A549 (cell line): Measurements from ENCODE around the gene SLC28A3. TPM values are rescaled to one million over a fixed set of nuclear protein-coding genes. Genes with fewer than 3 reads are reported as not detected.

Experiments used
- ATAC-seq, 2 experiments: fragments of 200-7000 bp in 1 of 2; fragments of >200 bp in 1 of 2; cut with Nextera tagmentation in 1 of 2; cut with Tn5 transposase in 1 of 2; 3 replicates each; pipeline versions ENCODE4 v1.8.0 to v1.9.1; 2018 to 2020; ENCODE audit warnings: mild to moderate bottlenecking in 1 of 2, moderate library complexity in 1 of 2
- CTCF ChIA-PET: fragments of 300-600 bp; sonication (Branson Sonifier 250); formaldehyde crosslinking; extraction: SDS; loops from one replicate; lab custom pipeline; 2021; ENCODE audit warnings: antibody characterized with exemption, inconsistent platforms; lab: Yijun Ruan, JAX
- POLR2A ChIA-PET: fragments of 350-600 bp; formaldehyde crosslinking; extraction: SDS; loops from one replicate; lab custom pipeline; 2021; ENCODE audit warnings: antibody characterized with exemption, inconsistent platforms; lab: Yijun Ruan, JAX
- DNase-seq, 2 experiments: peaks; one replicate each; pipeline versions ENCODE4 v3.0.0 to v3.0.0-alpha.2; 2011 to 2016; ENCODE audit warnings: low read depth in 1 of 2, low spot score in 1 of 2
- FAIRE-seq: peaks from 2 replicates; lab custom pipeline; 2011; peaks lifted over from hg19 to GRCh38; lab: Jason Lieb, UNC
- H3K27ac ChIP-seq, 2 experiments: fragments of >200 bp; sonication (Bioruptor Twin); formaldehyde crosslinking; 3 replicates each; pipeline ENCODE4 v1.5.1; 2016 to 2017
- H3K4me1 ChIP-seq: fragments of >200 bp; sonication (Bioruptor Twin); formaldehyde crosslinking; 3 replicates; pipeline ENCODE4 v1.6.1; 2016
- H3K4me2 ChIP-seq: fragments of >200 bp; sonication (Bioruptor Twin); formaldehyde crosslinking; 3 replicates; pipeline ENCODE4 v1.6.1; 2016
- H3K4me3 ChIP-seq: fragments of >200 bp; sonication (Bioruptor Twin); formaldehyde crosslinking; 3 replicates; pipeline ENCODE4 v1.5.1; 2016
- H3K9me3 ChIP-seq: fragments of >200 bp; sonication (Bioruptor Twin); formaldehyde crosslinking; 3 replicates; pipeline ENCODE4 v1.6.1; 2016
- CBX2 ChIP-seq: fragments of 200-600 bp; sonication (generic); IDR thresholded peaks from 2 replicates; pipeline ENCODE4 v1.6.1; 2016; ENCODE audit warnings: low read depth, mild to moderate bottlenecking, borderline replicate concordance
- CHD2 ChIP-seq: fragments of 150-350 bp; IDR thresholded peaks from 2 replicates; pipeline ENCODE4 v1.6.1; 2014; ENCODE audit warnings: low read length; ENCODE audit not compliant: partially characterized antibody
- CTCF ChIP-seq: fragments of >200 bp; sonication (Bioruptor Twin); formaldehyde crosslinking; IDR thresholded peaks from 3 replicates; pipeline ENCODE4 v1.5.1; 2016
- E2F6 ChIP-seq: IDR thresholded peaks from 2 replicates; pipeline ENCODE4 v1.6.1; 2012; ENCODE audit warnings: low read depth, borderline replicate concordance
- EHF ChIP-seq: fragments of 250-450 bp; sonication (Bioruptor Pico); IDR thresholded peaks from 2 replicates; pipeline ENCODE4 v1.5.0; 2020; ENCODE audit warnings: mild to moderate bottlenecking
- HOXB13 ChIP-seq: fragments of 250-450 bp; sonication (Bioruptor Pico); IDR thresholded peaks from 2 replicates; pipeline ENCODE4 v1.5.0; 2020; ENCODE audit warnings: low read depth, mild to moderate bottlenecking, moderate library complexity
- JUN ChIP-seq, 2 experiments: fragments of >200 bp; sonication (Bioruptor Twin); formaldehyde crosslinking; IDR thresholded peaks; 2 replicates in 1 of 2; 3 replicates in 1 of 2; pipeline ENCODE4 v1.6.1; 2016 to 2017
- JUNB ChIP-seq: fragments of >200 bp; sonication (Bioruptor Twin); formaldehyde crosslinking; IDR thresholded peaks from 2 replicates; pipeline ENCODE4 v1.6.1; 2016
- KDM5A ChIP-seq: fragments of 200-600 bp; sonication (generic); IDR thresholded peaks from 2 replicates; pipeline ENCODE4 v1.6.1; 2016; ENCODE audit warnings: antibody characterized with exemption, mild to moderate bottlenecking
- MAX ChIP-seq: IDR thresholded peaks from 2 replicates; pipeline ENCODE4 v1.6.1; 2012
- MYC ChIP-seq: IDR thresholded peaks from 2 replicates; pipeline ENCODE4 v1.6.1; 2012; ENCODE audit warnings: mild to moderate bottlenecking, inconsistent platforms, low read length, improper control_type of control experiment, borderline replicate concordance
- NFE2L2 ChIP-seq: fragments of 150-350 bp; conservative IDR thresholded peaks from 2 replicates; pipeline ENCODE4 v1.6.1; 2014; ENCODE audit warnings: low read length
- PBX3 ChIP-seq: IDR thresholded peaks from 2 replicates; pipeline ENCODE4 v1.6.1; 2012
- PHF8 ChIP-seq: fragments of 200-600 bp; sonication (generic); IDR thresholded peaks from 2 replicates; pipeline ENCODE4 v1.6.1; 2016; ENCODE audit warnings: low read depth, mild to moderate bottlenecking, antibody characterized with exemption, moderate library complexity, borderline replicate concordance
- POLR2A ChIP-seq: IDR thresholded peaks from 2 replicates; pipeline ENCODE4 v1.6.1; 2012; ENCODE audit warnings: mild to moderate bottlenecking, low read length
- RFX5 ChIP-seq: fragments of 450-650 bp; IDR thresholded peaks from 2 replicates; pipeline ENCODE4 v1.7.1; 2014; ENCODE audit warnings: antibody characterized with exemption, mild to moderate bottlenecking, moderate library complexity
- RNF2 ChIP-seq: fragments of 200-600 bp; sonication (generic); IDR thresholded peaks from 2 replicates; pipeline ENCODE4 v1.6.1; 2016; ENCODE audit warnings: low read depth, mild to moderate bottlenecking, antibody characterized with exemption, moderate library complexity, borderline replicate concordance
- SREBF2 ChIP-seq: fragments of 450-650 bp; IDR thresholded peaks from 2 replicates; pipeline ENCODE4 v1.6.1; 2014; ENCODE audit warnings: mild to moderate bottlenecking, moderate library complexity
- ZFP36 ChIP-seq: fragments of 450-650 bp; IDR thresholded peaks from 2 replicates; pipeline ENCODE4 v1.6.1; 2014; ENCODE audit warnings: borderline replicate concordance; ENCODE audit not compliant: partially characterized antibody
- WGBS: methylation state at CpG from one replicate; pipeline ENCODE4 v1.1.6; 2017; ENCODE audit errors: missing lambda C conversion rate; 5-methylcytosine and 5-hydroxymethylcytosine counted together
- polyA plus RNA-seq, 4 experiments: library from polyadenylated mRNA; depleted of rRNA in 3 of 4; stranded (reverse); fragments of >200 nt; fragmentation: RNase III in 1 of 4; extraction: RNeasy Plus Mini Kit Qiagen cat#74134 plus additional on column Dnase treatment in 1 of 4; gene quantifications; 2 replicates in 3 of 4; 3 replicates in 1 of 4; pipeline ENCODE4 v1.2.3, GENCODE V29; 2011 to 2017

Gene SLC28A3
- polyA plus RNA-seq, 2 of the 4 experiments (the other 2 are of a cell fraction), result not detected

GRCh38 chr9:84270847-84271530 lies 69.6 kb downstream of the SLC28A3 start:
- no peak overlapping the region for H3K27ac ChIP-seq
- H3K4me1 ChIP-seq, result no peaks in the 10 kb centered on the region
- DNase-seq, result no peak
- H3K4me3 ChIP-seq, result no peak overlapping the region
- no peak for ATAC-seq
- ChIA-PET CTCF (no interaction called here), POLR2A (no interaction called here)
- H3K9me3 ChIP-seq, result no peaks in the 10 kb centered on the region
- TF ChIP-seq NFE2L2 (no peak), RNF2 (no peak), ZFP36 (no peak), CHD2 (no peak)
- 72% methylated on average over 9 of the region's 9 CpGs for WGBS
- H3K4me2 ChIP-seq, result no peak overlapping the region
- no peak for FAIRE-seq

- CTCF ChIA-PET, result interaction anchor here (0.6 to 1.6 kb wide), 3 partner anchors 327 to 1743 kb away, joined by 3 to 4 read pairs (median 3); no protein-coding TSS in a partner anchor
- Histone ChIP-seq H3K9me3 (no peaks in the 10 kb centered on the region), H3K4me3 (no peak overlapping the region), H3K4me2 (no peak overlapping the region), H3K27ac (no peak overlapping the region), H3K4me1 (no peaks in the 10 kb centered on the region)
- 53% methylated on average over 5 of the region's 5 CpGs for WGBS
- DNase-seq (peak; percentile 9 to 19), ATAC-seq (peak in 1 of 2 experiments; percentile 32; a peak in 3 of 6 replicates), FAIRE-seq (no peak)
- POLR2A ChIA-PET, result no interaction called here
- TF ChIP-seq E2F6 (no peak), SREBF2 (no peak), PHF8 (no peak), RFX5 (no peak), HOXB13 (CRISPR knock-in tag) (no peak)
These were observed 74.4 kb downstream of the SLC28A3 start for GRCh38 chr9:84266087-84266561.

- POLR2A ChIA-PET, result no interaction called here
These were observed 76.1 kb downstream of the SLC28A3 start for GRCh38 chr9:84264307-84265029.

GRCh38 chr9:84261070-84261746 lies 79.3 kb downstream of the SLC28A3 start:
- Histone ChIP-seq H3K9me3 (no peaks in the 10 kb centered on the region), H3K4me2 (peak overlapping the region; percentile 49; the same call in 2 of the 3 replicates), H3K27ac (no peak overlapping the region), H3K4me3 (no peak overlapping the region), H3K4me1 (no peaks in the 10 kb centered on the region)
- WGBS, result 42% methylated on average over 13 of the region's 13 CpGs
- POLR2A ChIA-PET, result interaction anchor here (0.6 to 1.2 kb wide), 3 partner anchors 281 to 340 kb away, joined by 3 to 9 read pairs (median 4); partner anchors contain the start of genes HNRNPK, KIF27 and RMI1
- peak; percentile 93 to 99 for ATAC-seq
- FAIRE-seq, result peak; percentile 63
- CTCF ChIA-PET, result interaction anchor here (0.6 to 3.9 kb wide), 62 partner anchors 9 to 925 kb away, joined by 3 to 60 read pairs (median 4); partner anchors contain the start of genes HNRNPK, KIF27 and RMI1
- DNase-seq, result peak; percentile 70 to 82
- no peak for TF ChIP-seq HOXB13 (CRISPR knock-in tag)
- TF ChIP-seq CBX2, result no peak
- no peak for TF ChIP-seq MYC
- peak; percentile 94 for TF ChIP-seq MAX
- TF ChIP-seq JUNB, result no peak
- TF ChIP-seq E2F6, result peak; percentile 98
- TF ChIP-seq KDM5A, result no peak
- TF ChIP-seq CTCF, result peak; percentile 82
- TF ChIP-seq PBX3, result no peak
- no peak for TF ChIP-seq POLR2A
- no peak for TF ChIP-seq EHF (CRISPR knock-in tag)

More at GRCh38 chr9:84264307-84265029, 76.1 kb downstream of the SLC28A3 start:
- DNase-seq (no peak), FAIRE-seq (no peak), ATAC-seq (no peak)
- H3K9me3 ChIP-seq, result no peaks in the 10 kb centered on the region
- CTCF ChIA-PET, result interaction anchor here (0.6 to 2.0 kb wide), 7 partner anchors 29 to 442 kb away, joined by 3 to 6 read pairs (median 3); no protein-coding TSS in a partner anchor
- WGBS, result 47% methylated on average over 3 of the region's 3 CpGs
- H3K27ac ChIP-seq, result no peak overlapping the region
- no peaks in the 10 kb centered on the region for H3K4me1 ChIP-seq
- TF ChIP-seq E2F6 (no peak), JUN (IDR thresholded peaks at IDR 0.05) (no peak)
- no peak overlapping the region for H3K4me2 ChIP-seq
- H3K4me3 ChIP-seq, result no peak overlapping the region
